Activated CD4-positive, CD25-positive, alpha-beta regulatory T cell (primary cell): ENCODE measurements around the gene MRRF.

Source experiments
- DNase-seq, 4 experiments: peaks; one replicate each; lab custom pipeline; 2025; lab: John Stamatoyannopoulos, UW

The MRRF gene

DNA sequence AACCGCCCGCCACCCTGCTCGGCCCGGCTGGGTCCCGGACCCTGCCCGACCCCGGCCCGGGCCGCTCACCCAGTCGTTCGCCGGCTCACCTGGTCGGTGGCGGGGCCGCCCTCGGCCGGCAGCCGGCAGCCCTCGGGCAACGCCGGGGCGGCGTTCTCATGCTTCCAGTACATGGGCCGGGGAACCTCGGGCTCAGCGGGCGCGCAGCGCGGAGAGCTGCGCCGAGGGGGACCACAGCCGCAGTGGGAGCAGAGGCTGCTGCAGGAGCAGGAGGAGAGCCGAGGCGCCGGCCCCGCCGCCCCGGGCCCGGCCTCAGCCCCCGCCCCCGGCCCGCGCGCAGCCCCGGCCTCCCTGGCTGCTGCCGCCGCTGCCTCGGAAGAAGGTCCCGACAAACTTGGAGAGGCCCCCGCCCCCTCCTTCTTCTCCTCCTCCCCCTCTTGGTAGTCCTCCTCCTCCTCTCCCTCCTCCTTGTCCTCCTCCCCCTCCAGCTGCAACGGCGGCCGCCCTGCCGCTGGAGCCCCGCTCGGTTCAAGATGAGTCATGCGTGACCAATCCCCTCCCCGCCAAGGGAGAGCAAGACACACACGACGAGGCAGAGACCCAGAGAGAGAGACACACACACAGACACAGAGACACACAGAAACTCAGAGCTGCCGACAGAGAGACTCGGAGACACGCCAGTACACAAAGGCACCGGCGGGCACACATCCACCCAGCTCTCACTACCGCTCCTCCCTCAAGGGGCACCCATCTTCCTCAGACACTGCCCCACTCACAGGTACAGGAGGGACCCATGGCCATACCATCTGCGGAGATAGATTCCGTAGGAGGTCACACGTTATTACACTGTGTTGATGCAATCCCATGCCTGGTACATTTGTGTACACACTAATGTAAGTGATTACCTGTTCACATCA, 35.9 kb upstream of the MRRF start, which contains the start of gene LHX6:
Gene LHX6, minus strand, starts transcription at position 390 of the 917 bp plus-strand sequence. Its CDS starts 217 bp downstream, at position 173.
- no peak for DNase-seq

DNA sequence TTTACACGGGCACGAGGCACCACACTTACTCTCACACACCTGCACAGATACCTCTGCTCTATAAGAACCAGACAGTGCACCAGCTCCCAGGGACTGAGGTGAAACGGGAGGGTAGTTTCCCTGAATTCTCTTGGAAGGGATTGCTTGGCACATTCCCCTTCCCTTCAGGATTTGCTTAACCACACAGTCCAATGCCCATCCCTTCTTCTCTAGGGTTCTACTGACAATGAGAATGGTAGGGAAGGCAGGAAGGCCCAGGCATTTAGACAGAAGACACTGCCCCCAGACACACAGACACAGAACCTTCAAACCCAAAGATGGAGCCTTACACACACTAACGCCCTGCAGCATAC, 35.2 kb upstream of the MRRF start:
- no peak for DNase-seq

DNA sequence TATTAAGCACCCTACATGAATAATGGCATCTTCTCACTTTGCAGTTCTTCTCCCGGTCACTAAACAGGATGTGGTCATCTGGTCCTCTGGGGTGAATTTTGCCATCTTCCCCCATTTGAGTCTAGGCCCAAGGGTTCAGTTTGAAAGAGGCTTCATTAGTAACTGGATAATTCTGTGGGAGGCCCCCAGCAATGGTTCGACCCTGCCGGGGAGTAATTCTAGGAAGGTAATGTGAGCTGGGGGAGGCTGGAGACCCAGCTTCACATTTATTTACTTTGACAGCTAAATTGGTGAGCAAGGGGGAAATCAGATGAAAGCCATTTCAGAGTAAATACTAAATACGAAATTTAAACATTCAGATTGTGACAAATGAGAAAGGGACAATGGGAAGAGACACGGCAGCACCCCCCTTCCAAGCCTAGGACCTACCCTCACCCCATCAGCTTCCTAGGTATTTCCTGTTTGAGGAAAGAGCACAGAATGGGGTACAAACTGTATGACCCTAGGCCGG, 31.8 kb upstream of the MRRF start:
- DNase-seq, result no peak

DNA sequence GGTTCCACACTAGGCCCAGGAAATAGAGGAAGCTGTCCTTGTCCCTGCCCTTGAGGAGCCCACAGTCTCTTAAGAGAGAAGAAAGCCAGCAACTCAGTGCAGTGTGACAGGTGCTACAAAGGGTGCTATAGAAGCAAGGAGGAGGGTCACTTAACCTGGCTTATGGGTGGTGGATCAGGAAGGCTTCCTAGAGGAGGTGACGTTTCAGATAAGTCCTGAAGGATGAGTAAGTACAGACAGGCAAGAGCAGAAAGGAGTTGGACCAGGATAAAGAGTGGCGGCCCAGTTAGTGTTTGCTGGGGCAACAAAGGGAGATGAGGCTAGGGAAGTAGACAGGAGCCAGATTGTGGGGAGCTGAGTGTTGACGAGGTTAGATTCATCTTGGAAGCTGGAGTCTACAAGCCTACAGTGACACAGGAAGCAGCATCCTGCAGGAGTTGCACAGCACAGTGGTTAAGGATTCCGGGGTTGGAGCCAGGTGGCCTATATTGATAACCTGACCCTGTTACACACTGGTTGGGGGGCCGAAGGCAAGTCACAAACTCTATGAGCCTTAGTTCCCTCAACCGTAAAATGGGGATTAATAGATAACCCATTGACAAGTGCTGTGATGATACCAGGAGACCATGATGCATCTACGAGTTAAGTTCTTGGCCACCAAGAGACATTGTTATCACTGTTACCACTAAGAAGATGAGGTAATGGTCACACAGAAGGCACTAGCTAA, 30.5 kb upstream of the MRRF start:
- no peak for DNase-seq

DNA sequence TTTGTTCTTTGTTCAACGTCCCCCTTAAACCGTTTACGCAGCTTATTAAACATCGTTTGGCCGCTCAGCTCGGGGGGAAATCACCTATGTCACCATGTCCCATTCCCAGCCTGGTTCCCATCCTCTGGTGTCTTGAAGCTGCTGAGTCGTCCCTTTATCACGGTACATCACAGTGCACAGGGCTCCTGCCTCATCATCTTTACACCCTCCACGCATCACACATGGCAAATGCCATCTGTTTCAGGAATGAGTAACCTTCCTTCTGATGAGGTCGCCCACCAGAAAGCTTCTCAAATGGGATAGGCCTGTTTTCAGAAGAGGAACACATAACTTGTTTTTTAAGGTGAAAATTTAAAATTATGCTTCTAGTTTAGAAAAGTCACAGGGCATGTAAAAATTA, 28.0 kb upstream of the MRRF start:
- no peak for DNase-seq

DNA sequence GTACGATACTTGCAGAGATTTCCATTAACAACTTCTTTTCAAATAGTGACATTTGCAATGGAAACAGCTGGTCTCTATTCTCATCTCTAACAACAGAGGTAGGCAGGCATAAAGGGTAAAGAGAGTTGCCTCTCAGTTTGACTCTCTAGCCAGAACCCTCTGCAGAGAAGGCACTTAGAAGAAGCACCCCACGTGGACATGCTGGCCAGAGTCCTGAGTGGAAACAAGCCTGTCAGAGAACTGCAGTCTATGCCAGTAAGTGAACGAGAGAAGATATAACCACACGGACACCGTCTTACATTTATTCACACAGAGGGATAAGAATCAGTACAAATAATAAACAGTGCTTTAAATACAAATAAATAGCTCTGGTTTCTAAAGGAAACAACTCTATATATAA, 25.0 kb upstream of the MRRF start:
- no peak for DNase-seq

DNA sequence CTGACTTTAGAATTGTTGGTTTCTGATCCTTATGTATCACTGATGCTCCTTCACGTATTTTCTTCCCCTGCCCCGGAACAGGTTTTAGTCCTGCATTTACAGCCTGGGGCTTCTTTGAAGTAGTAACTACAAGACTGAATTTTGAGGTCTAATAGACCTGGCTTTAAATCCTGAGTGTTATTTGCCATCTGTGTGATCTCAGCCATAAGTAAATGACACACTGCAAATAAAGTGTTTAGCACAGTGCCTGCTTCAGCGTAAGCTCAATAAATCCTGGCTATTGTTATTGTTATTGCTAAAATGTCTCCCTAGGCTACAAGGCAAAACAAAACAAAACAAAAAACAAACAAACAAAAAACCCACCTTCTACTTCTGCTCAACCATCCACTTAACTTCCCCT, 20.3 kb upstream of the MRRF start:
- no peak for DNase-seq

DNA sequence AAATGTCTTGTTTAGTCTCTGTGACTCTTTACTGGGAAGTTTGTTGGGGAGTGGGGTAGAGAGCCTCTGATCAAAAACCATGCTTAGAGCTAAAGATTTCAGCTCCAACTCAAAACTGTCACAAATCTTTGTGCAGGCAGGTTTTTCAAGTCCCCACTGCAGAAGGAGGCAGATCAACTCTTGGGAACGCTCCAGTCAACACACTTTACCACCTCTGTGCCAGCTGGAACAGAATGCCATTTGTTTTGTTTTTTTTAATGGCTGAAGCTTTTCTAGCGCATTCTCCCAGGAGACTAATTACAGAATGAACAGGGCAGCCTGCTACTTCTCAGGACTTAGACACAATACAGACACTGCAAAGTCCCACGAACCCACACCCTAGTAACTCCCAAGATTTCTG, 18.0 kb upstream of the MRRF start:
- no peak for DNase-seq

DNA sequence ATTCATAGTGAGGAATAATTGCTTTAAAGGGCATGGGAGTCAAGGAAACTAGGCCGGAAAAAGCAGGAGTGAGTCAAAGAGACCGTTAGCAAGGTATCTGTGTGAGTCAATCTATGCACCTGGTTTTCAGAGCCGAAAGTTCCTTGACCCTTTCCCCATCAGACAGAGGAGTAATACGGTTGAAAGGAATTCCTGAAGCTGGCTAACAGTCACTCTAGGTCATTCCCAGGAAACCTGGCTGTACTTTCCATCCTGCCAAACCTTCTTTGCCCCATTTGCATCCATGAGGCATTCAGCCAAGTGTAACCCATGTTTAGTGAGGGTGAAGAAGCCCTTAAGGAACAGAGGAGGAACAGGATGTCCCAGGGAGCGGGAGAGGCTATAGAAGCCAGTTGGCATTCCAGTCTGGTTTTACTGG, 16.2 kb upstream of the MRRF start:
- DNase-seq, result no peak

DNA sequence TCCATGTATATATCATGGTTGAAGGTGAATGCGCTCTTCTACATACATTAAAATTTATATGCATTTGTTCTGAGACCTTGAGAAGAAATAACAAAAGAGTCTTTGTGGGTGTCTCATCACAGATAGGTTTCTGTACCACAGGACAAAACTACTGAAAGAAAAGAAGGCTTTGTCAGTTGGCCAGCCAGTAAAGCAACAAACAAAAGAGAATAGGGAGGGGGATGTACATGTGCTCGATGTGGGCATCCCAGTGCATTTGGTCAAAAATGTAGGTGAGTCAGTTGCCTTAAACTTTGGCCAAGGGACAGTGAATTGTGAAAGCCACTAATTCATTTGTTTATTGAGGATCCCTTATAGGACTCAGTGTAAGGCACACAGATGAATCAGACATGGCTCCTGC, 13.3 kb upstream of the MRRF start:
- DNase-seq, result no peak

DNA sequence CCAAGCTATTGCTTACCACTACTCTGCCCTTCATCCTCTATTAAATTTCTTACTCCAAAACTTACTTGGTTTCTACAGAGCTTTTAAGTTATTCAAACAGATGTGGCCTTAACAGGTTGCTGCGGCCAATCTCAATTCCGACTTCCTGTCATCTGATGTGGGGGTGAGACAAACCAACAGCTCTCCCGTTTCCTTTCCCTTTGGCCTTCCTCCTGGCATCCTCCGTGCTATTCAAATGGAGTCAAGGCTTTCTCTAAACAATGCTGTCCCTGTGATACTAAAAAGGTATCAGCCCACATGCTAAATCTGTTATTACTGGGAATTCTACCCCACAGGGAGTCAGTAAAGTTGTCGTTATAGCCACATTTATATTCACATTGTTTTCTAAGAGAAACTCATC, 11.9 kb upstream of the MRRF start:
- DNase-seq, result no peak

DNA sequence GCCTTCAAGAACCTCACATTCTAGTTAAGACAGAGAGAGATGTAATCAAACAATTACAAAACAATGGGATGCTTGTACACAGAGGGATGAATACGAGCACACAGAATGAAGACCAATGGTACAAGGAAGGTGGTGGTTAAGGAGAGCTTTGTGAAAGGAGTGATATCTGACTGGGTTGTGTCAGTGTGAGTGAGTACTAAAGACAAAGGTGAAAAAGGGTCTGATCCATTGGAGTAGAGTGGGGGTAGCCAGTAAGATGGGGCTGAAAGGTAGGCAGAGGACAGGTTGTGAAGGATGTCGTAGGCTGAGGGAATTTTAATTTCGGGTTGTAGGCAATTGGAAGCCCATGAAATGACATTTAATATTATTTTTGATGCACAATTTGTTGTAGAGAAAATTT, 9.9 kb upstream of the MRRF start:
- no peak for DNase-seq

DNA sequence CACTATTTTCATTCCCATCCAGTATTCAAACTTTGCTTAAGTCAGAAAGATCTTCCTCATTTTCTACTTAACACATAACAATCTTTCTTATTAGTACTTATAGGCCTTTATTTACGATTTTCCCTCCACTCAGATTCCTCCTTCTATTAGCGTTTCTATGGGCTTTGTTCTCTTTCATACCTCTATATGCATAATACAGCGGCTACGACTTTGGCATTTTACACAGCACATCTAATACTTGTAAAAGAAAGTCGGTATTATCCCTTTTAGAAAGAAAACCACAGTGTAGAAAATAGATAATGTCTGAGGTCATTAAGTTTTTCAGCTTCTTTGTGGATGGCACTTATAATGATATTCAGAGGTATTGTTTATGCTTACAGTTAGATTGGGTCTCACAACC, 8.5 kb upstream of the MRRF start:
- DNase-seq, result no peak

DNA sequence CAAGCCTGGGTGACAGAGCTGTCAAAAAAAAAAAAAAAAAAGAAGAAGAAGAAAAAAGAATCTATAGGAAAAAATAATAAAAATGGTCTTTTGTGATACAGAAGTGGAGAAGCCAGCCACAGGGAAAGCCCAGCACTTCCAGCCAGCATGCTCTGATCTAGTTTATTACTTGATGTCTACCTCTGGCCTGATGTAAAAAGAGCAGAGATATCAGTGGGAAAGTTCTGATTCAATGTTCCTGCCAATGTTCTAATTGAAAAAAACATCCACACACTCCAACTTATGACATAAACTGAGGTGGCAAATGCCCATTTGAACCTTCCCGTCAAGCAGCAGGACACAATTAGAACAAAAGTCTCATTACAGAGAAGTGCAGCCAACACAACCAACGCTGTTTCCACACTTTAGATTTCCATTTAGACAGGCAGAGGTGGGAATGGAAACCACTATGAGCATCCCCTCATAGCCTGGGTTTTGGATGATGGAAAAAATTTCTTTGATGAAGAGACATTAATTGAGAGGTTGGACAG, 5.7 kb upstream of the MRRF start:
- DNase-seq, result no peak

DNA sequence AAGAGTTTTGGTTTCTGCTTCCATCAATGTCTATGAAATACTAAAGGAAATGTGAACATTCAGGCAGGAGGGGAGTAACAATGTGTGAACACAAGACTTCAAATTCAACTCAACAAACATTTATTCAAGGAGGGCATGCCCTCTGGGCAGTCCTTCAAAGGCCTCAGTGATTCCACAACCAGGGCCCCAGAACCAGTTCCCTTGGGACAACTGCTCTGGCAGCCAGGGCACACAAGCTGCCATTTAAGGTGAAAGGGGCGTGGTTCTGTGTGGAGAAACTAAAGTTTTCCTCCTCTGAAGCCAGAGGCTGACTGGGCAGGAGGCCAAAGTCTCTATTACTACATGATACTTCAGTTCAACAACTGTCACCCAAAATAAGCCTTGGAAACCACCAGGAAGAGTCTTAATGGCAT, 3.2 kb upstream of the MRRF start:
- DNase-seq, result no peak

DNA sequence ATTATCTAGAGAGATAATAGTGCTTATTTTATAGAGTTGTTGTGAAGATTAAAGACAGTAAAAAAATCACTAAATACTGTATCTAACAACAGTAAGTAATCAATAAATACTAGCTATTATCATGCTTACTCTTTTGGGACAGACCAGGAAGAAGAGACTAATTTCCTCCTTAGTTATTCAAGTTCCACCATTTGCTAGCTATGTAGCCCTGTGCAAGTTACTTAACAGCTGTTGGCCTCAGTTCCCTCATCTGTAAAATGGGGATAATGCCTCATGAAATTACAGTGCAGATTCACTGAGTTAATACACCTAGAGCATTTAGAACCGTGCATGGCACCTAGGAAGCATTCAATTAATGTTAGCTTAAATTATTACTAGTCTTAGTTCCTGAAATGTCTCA, 2.6 kb upstream of the MRRF start:
- no peak for DNase-seq

DNA sequence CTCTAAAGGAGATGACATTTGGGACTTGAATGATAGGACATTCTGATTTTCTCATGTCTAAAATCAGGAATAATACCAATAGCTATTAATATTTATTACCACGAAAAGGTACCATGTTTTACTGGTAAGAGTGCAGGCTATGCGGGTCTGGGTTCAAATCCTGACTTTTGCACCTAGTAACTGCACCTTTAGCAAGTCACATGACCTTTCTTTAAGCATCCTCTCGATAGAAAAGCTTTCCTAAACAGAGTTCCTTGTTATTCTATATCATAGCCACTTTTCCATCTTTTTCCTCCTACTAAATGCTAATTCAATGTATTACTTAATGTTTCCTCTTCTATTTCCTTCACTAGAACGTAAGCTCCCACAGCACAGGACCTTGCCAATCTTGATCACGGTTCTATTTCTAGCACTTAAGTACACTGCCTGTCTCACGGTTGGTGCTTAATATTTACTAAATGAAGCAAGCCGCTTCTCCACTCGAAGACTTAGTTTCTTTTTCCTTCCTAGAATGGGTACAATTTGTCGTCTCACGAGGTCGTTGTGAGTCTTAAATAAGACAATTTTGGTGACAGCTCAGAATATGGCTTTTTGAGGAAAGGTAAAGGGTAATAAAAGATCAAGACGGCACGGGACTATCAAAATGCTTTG, 858 bp upstream of the MRRF start:
- no peak for DNase-seq

DNA sequence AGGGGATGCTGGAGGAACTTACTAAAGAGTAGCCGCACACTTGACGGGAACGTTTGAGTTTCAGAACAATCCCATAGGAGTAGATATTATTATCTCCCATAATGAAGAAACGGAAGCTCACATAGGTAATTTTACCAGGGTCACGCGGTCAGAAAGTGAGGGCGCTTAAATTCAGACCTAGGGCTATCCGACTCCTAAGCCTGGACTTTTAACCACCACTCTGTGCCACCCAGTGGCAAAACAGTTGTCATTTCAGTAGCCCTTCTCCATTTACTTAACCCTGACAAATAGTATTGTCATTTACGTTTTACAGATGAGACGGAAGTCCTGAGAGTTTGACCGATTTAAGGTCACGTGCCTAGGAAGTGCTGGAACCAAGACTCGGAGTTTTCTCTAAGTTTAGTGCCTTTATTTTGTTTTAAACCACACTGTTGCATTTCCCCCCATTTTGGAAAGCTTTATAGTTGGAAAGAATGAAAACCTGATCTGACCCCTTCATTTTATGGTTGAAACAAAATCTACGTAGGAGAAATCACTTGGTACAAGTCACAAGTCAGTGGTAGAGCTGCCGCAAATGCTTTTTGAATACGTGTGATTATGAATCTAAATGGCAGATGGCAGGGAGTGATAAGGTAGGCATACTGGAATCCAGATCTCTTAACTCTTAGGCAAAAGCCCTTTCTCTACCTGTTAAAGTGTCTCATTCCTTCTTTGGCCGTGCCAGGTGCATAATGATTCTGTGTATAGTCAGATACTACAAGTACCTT, 650 bp downstream of the MRRF start:
- DNase-seq, result no peak

DNA sequence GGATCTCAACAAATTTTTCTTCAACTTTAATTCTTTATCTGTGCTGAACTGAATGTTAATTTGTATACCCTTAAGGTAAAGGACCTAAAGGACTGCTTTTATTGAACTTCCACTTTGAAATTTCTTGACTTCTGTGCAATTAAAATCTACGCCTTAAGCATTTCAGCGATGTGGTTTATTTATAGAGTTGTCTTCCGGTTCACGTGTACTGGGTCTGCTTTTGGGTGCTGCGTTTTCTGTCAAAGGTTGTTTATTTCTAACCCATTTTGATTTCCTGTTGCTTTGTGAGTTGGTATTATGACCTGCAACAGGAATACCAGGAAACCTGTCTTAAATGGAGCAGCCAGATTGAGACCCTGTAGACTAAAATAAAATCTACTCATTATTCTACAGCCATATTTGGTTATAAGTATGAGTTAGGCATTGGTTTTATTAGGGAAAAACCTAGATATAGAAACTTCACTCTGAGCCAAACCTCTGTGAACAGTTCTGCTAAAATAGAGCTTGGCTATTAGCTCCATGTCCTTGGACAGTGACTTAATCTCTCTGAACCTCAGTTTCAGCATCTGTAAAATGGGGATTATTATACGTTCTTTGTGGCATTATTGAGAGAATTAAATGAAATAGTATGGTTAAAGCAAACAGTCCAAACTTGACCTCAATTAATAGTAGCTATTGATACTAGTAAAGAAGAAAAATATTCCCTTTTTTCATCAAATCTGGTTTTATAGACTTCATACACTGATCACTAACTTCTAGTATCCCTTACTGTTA, 3.5 kb downstream of the MRRF start:
- DNase-seq, result no peak

DNA sequence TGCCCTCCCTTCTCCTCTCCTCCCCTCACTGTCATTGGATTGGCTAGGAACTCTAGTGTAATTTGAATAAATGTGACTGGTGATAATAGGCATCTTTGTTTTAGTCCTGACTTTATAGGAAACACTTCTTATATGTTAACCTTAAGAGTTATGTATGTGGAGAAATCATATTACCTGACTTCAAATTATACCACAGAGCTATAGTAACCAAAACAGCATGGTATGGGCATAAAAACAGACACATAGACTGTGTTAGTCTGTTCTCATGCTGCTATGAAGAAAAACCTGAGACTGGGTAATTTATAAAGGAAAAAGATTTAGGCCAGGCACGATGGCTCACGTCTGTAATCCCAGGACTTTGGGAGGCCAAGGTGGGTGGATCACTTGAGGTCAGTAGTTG, 9.4 kb downstream of the MRRF start:
- no peak for DNase-seq

DNA sequence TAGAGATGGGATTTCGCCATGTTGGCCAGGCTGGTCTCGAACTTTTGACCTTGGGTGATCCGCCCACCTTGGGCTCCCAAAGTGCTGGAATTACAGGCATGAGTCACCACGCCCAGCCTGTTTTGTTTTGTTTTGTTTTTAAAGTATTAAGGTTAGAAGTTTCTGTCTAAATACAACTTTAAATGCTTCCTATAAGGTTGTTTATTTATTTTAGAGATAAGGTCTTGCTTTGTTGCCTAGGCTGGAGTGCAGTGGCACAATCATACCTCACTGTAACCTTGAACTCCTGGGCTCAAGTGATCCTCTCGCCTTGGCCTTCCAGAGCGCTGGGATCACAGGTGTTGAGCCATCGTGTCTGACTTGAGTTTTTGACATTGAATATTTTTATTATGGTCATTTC, 11.4 kb downstream of the MRRF start:
- no peak for DNase-seq
